ENCODE measurements around the gene SP140.

The SP140 gene

DNA sequence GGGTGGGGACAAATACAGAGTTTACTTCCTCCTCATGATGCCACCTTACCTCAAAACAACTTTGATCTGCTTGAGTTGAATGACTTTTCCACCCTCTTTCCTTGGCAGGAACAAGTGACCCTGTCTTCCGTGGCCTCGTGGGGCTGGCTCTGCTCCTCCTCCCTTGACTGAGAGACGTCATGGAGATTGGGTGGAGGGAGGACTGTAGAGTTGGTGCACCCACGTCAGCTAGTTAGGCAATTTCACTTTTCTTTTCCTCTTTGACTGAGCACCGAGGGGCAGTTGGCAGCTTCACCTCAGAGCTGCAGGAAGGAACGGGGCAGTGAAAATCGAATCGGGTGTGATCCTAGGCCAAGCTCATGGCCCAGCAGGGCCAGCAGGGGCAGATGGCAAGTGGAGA is at the start of gene SP140:
Gene SP140, plus strand, starts transcription at position 251 of the 400 bp plus-strand sequence. Its CDS starts 109 bp downstream, at position 360.
- Histone ChIP-seq H3K36me3 (ENCODE audit: control insufficient read depth, insufficient read depth, low read length) (no peaks in the 10 kb centered on the region), H3K9me3 (ENCODE audit: control insufficient read depth, insufficient read depth, low read length) (no peaks in the 10 kb centered on the region), H3K27me3 (ENCODE audit: control insufficient read depth, insufficient read depth, low read length) (no peaks in the 10 kb centered on the region), H3K4me1 (ENCODE audit: control insufficient read depth, insufficient read depth, low read length) (no peaks in the 10 kb centered on the region), H3K27ac (ENCODE audit: low read length) (no peak within 1 kb of the TSS), H3K4me3 (ENCODE audit: low read length) (no peak within 1 kb of the TSS)
- no CpG with 5 or more reads among the region's 8 CpGs for WGBS (ENCODE audit: insufficient coverage, insufficient read length)
- no peak for DNase-seq (ENCODE audit: low read depth, low spot score)

DNA sequence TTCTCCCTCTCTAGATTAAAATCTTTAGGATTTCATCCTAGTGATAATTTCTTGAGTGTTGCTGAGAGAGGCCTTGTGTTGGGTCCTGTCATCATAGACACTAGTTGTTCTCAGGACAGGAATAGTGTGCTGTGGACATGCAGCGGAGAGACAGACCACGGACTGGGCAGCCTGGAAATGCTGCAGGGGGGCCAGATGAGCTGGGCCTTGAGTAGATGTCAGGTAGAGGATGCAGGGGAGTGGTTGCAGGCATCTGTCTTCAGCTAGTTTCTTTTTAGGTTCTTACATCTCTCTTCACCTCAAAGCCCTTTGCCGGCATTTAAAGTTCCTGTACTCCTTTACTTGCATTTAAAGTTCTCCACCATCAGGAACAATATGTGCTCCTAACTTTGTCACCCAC is 48.5 kb upstream of the SP140 start:
- H3K27ac ChIP-seq (ENCODE audit: low read length): no peak overlapping the region
- no peak for DNase-seq (ENCODE audit: low read depth, low spot score)
- no peaks in the 10 kb centered on the region for H3K9me3 ChIP-seq (ENCODE audit: control insufficient read depth, insufficient read depth, low read length)
- no CpG with 5 or more reads among the region's 3 CpGs for WGBS (ENCODE audit: insufficient coverage, insufficient read length)
- H3K27me3 ChIP-seq (ENCODE audit: control insufficient read depth, insufficient read depth, low read length): no peaks in the 10 kb centered on the region
- no peak overlapping the region for H3K4me3 ChIP-seq (ENCODE audit: low read length)
- H3K4me1 ChIP-seq (ENCODE audit: control insufficient read depth, insufficient read depth, low read length): peaks cover 2% of the 10 kb centered on the region; the same call in 1 of the 2 replicates
- H3K36me3 ChIP-seq (ENCODE audit: control insufficient read depth, insufficient read depth, low read length): no peaks in the 10 kb centered on the region

DNA sequence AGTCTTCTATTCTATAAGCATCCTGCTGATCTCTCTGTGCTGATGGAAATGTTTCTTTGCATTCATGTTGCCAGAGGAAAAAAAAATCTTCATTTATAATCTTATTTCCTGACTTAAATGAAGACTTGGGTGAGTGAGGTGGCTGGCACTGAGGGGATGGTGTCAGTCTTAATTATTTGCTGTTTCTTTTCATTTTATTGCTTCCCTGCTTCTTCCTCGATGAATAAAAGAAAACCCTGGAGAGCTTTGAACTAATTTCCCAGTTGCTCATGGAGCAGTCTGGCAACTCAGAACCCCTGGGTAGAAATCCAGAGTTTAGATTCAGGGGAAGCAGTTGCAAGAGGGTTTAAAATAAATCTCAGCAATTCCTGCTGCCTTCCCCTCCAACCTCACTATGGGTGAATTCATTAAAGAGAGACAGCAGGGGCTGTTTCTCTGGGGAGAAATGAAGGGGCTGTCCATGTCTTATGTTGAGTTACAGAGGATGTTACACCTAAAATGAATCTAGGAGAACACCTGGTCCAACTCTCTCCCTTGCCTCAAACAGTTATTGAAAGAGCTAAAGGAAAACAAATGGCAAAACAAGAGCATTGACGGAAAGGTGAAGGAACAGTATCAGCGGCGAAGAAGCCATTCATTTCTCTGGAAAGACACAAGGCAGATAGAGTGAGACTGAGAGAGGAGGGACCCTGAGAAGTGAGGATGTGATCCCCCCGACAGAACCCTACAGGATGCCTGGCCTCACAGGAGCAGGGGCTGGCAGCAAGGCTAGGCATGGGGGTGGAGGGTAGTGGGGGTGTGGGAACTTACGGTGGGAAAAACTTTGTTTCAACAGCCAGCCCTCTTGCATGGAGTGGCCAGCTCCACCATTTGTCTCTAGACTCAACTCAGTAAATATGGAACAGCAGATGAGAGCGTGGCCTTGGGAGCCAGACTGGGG is 46.7 kb upstream of the SP140 start:
- no peak overlapping the region for H3K4me3 ChIP-seq (ENCODE audit: low read length)
- H3K9me3 ChIP-seq (ENCODE audit: control insufficient read depth, insufficient read depth, low read length): no peaks in the 10 kb centered on the region
- H3K36me3 ChIP-seq (ENCODE audit: control insufficient read depth, insufficient read depth, low read length): no peaks in the 10 kb centered on the region
- no peaks in the 10 kb centered on the region for H3K27me3 ChIP-seq (ENCODE audit: control insufficient read depth, insufficient read depth, low read length)
- peaks cover 2% of the 10 kb centered on the region; the same call in 1 of the 2 replicates for H3K4me1 ChIP-seq (ENCODE audit: control insufficient read depth, insufficient read depth, low read length)
- H3K27ac ChIP-seq (ENCODE audit: low read length): no peak overlapping the region
- no peak for DNase-seq (ENCODE audit: low read depth, low spot score)
- WGBS (ENCODE audit: insufficient coverage, insufficient read length): no CpG with 5 or more reads among the region's 7 CpGs

DNA sequence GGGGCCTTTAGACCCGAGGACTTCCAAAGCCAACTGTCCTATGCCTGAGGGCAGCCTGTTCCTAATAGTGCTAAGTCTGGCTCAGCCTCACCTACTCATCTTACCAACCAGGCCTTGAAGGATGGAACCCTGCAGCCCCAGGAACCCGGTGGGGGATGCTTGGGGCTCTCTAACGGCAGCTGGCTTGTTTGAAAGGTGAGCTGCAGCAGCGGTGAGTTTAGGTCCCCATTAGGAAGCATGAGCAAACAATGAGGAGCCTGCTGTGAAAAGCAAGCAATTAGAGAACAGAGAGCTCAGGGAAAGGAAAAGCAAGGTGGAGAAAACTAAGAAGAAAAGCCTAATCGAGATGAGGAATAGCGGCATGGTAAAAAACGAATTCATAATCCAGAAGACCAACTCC is 45.6 kb upstream of the SP140 start:
- Histone ChIP-seq H3K27ac (ENCODE audit: low read length) (no peak overlapping the region), H3K36me3 (ENCODE audit: control insufficient read depth, insufficient read depth, low read length) (no peaks in the 10 kb centered on the region), H3K9me3 (ENCODE audit: control insufficient read depth, insufficient read depth, low read length) (no peaks in the 10 kb centered on the region), H3K4me1 (ENCODE audit: control insufficient read depth, insufficient read depth, low read length) (peaks cover 2% of the 10 kb centered on the region; the same call in 1 of the 2 replicates), H3K4me3 (ENCODE audit: low read length) (no peak overlapping the region), H3K27me3 (ENCODE audit: control insufficient read depth, insufficient read depth, low read length) (no peaks in the 10 kb centered on the region)
- no peak for DNase-seq (ENCODE audit: low read depth, low spot score)
- no CpG with 5 or more reads among the region's 7 CpGs for WGBS (ENCODE audit: insufficient coverage, insufficient read length)

DNA sequence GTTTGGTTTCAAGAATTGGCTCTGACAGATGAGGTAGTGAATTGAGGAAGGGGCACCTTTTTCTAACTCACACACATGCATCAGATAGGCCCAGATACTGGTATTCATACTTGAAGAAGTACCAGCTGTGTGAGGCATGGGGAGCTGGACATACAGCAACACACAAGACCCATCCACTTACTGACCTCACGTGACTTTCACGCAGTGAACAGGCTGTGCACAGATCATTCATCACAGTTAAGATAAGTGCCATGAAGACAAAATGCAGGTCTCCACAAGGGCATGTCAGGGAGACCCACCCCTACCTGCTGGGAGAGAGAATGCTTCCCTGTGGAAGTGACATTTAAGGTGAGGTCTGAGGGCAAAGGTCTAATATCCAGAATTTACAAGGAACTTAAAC is 44.3 kb upstream of the SP140 start:
- no peak overlapping the region for H3K4me3 ChIP-seq (ENCODE audit: low read length)
- no peak overlapping the region for H3K27ac ChIP-seq (ENCODE audit: low read length)
- H3K27me3 ChIP-seq (ENCODE audit: control insufficient read depth, insufficient read depth, low read length): no peaks in the 10 kb centered on the region
- DNase-seq (ENCODE audit: low read depth, low spot score): no peak
- no peaks in the 10 kb centered on the region for H3K36me3 ChIP-seq (ENCODE audit: control insufficient read depth, insufficient read depth, low read length)
- no CpG with 5 or more reads among the region's 2 CpGs for WGBS (ENCODE audit: insufficient coverage, insufficient read length)
- H3K4me1 ChIP-seq (ENCODE audit: control insufficient read depth, insufficient read depth, low read length): peaks cover 2% of the 10 kb centered on the region; the same call in 1 of the 2 replicates
- H3K9me3 ChIP-seq (ENCODE audit: control insufficient read depth, insufficient read depth, low read length): no peaks in the 10 kb centered on the region

DNA sequence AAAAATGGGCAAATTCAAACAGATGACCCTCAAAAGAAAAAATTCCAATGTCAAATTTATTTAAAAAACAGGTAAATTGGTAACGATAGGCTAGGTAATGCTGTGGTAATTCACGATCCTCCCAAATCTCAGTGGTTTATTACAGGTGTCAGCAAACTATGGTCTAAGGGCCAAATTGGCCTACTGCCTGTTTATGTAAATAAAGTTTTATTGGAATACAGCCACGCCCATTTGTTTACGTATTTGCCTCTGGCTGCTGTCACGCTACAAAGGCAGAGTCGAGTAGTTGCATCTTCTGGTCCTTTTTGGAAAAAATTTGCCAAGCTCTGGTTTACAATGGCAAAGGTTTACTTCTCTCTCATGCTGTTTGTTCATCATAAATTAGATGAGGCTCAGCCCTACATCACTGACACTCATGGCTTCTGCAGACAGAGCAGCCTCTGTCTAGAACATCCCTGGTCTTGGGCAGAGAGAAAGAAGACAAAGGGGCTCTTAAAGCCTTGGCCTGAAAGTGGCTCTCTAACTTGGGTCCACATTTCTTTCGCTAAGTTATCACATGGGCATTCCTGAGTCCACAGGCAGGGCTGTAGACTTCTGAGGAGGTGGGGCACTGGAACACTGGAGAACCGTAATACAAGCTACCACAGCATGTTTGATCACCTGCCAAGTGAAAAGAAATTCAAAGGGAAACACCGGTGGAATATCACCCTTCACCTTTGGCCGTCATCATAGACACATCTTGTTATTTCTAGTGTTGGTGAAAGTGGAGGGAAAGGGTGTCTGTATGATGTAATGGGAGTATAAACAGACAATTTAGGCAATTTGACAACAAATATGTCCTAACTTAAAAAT is 40.6 kb upstream of the SP140 start:
- no peaks in the 10 kb centered on the region for H3K4me1 ChIP-seq (ENCODE audit: control insufficient read depth, insufficient read depth, low read length)
- no peaks in the 10 kb centered on the region for H3K9me3 ChIP-seq (ENCODE audit: control insufficient read depth, insufficient read depth, low read length)
- no CpG with 5 or more reads among the region's 10 CpGs for WGBS (ENCODE audit: insufficient coverage, insufficient read length)
- H3K27ac ChIP-seq (ENCODE audit: low read length): no peak overlapping the region
- no peaks in the 10 kb centered on the region for H3K36me3 ChIP-seq (ENCODE audit: control insufficient read depth, insufficient read depth, low read length)
- no peak overlapping the region for H3K4me3 ChIP-seq (ENCODE audit: low read length)
- no peak for DNase-seq (ENCODE audit: low read depth, low spot score)
- no peaks in the 10 kb centered on the region for H3K27me3 ChIP-seq (ENCODE audit: control insufficient read depth, insufficient read depth, low read length)

DNA sequence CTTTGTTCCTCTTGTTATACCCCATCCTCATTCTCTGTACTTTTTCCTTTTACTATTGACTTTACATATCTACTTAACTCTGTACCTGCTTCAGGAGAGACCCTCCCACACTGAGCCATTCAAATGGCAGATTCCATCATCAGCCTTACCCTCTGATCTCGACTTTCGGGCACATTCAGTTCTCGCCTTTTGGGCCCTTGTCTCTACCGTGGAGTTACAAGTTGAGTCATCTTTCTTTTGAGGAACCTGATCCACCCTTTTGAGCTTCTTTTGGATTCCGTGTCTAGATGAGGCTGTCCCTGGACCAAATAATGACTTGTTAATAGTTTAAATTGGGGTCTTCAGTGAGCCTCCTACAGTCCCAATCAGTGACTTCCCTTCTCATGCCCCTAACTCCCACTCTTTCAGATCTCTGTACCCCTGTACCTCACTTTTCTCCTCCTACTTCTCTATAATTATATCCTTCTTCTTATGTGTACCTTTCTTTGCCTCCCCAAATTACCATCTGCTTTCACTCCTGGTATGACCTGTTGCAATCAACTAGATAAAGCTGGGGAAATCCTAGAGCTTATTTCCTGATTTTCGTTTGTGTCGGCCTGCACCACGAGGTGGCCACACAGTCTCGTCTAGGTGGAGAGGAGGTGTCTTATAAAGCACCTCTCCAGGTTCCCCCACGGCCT is 23.0 kb upstream of the SP140 start:
- H3K4me3 ChIP-seq (ENCODE audit: low read length): no peak overlapping the region
- no peaks in the 10 kb centered on the region for H3K9me3 ChIP-seq (ENCODE audit: control insufficient read depth, insufficient read depth, low read length)
- H3K27ac ChIP-seq (ENCODE audit: low read length): no peak overlapping the region
- WGBS (ENCODE audit: insufficient coverage, insufficient read length): no CpG with 5 or more reads among the region's 10 CpGs
- H3K27me3 ChIP-seq (ENCODE audit: control insufficient read depth, insufficient read depth, low read length): no peaks in the 10 kb centered on the region
- no peaks in the 10 kb centered on the region for H3K4me1 ChIP-seq (ENCODE audit: control insufficient read depth, insufficient read depth, low read length)
- DNase-seq (ENCODE audit: low read depth, low spot score): no peak
- H3K36me3 ChIP-seq (ENCODE audit: control insufficient read depth, insufficient read depth, low read length): no peaks in the 10 kb centered on the region

DNA sequence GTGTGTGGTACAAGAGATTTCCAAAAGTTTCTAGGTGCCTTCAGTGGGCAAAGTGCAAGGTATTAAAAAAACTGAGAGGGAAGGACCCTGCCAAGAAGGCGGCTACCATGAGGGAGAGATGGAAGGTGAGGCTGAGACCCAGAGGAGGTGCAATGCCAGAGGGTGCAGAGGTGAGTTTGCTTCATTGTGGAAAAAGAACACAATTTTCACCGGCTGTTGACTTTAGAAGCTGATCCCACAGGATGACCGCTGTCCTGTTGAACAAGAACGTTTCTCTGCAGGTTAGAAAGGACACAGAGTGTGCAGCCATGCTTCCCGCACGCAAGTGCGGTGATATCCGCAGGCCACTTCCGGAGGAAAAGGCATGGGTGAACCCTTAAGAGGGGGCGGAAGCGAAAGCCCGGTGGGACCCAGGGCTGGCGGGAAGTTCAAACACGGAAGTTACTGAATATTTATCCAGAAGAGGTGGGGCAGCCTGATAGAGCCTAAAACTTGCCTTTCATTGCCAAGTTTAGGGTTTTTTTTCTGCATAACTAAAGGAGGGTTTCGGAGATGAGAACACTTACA is 22.3 kb upstream of the SP140 start:
- Histone ChIP-seq H3K36me3 (ENCODE audit: control insufficient read depth, insufficient read depth, low read length) (no peaks in the 10 kb centered on the region), H3K27me3 (ENCODE audit: control insufficient read depth, insufficient read depth, low read length) (no peaks in the 10 kb centered on the region), H3K4me1 (ENCODE audit: control insufficient read depth, insufficient read depth, low read length) (no peaks in the 10 kb centered on the region), H3K27ac (ENCODE audit: low read length) (no peak overlapping the region), H3K9me3 (ENCODE audit: control insufficient read depth, insufficient read depth, low read length) (no peaks in the 10 kb centered on the region), H3K4me3 (ENCODE audit: low read length) (no peak overlapping the region)
- no CpG with 5 or more reads among the region's 15 CpGs for WGBS (ENCODE audit: insufficient coverage, insufficient read length)
- no peak for DNase-seq (ENCODE audit: low read depth, low spot score)

DNA sequence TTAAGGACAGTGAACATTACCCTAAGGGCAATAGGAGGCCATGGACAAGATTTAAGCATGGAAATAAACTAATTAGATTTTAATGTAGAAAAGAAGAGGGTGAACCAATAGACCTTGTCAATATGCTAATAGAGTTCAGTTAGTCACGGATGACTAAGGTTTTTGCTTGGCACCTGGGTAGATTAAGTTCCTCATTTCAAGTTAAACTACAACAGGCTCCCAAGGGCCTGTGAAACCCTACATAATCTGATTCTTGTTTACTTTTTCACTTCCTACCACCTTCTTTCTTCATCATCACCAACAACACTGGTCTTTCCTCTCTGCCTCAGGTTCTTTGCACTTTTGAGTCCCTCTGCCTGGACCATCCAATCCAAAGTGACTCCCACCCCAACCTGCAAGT is 20.5 kb upstream of the SP140 start:
- no CpG with 5 or more reads among the region's 1 CpG for whole genome bisulfite sequencing (ENCODE audit: insufficient coverage, insufficient read length)
- Histone ChIP-seq H3K36me3 (ENCODE audit: control insufficient read depth, insufficient read depth, low read length) (no peaks in the 10 kb centered on the region), H3K27me3 (ENCODE audit: control insufficient read depth, insufficient read depth, low read length) (no peaks in the 10 kb centered on the region), H3K27ac (ENCODE audit: low read length) (no peak overlapping the region), H3K4me3 (ENCODE audit: low read length) (no peak overlapping the region), H3K4me1 (ENCODE audit: control insufficient read depth, insufficient read depth, low read length) (no peaks in the 10 kb centered on the region), H3K9me3 (ENCODE audit: control insufficient read depth, insufficient read depth, low read length) (no peaks in the 10 kb centered on the region)
- DNase-seq (ENCODE audit: low read depth, low spot score): no peak

DNA sequence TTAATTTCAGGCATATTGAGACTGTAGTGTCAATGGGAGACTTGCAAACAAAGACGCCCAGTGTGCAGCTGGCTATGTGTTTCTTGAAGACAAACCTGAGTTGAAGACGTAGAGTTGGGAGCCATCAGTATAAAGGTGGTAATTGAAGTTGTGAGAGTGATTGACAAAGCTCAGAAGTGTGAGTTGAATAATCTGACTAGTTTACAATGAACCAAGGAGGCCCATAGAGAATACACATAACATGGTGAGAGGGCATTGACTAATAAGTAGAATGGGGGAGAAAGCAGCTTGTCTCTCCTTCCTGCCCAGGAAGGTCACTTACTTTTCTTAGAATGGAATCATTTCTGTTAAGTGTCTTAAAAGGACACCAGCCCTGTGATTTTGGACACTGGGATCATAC is 19.8 kb upstream of the SP140 start:
- WGBS (ENCODE audit: insufficient coverage, insufficient read length): no CpG with 5 or more reads among the region's 2 CpGs
- Histone ChIP-seq H3K27ac (ENCODE audit: low read length) (no peak overlapping the region), H3K4me3 (ENCODE audit: low read length) (no peak overlapping the region), H3K4me1 (ENCODE audit: control insufficient read depth, insufficient read depth, low read length) (no peaks in the 10 kb centered on the region), H3K36me3 (ENCODE audit: control insufficient read depth, insufficient read depth, low read length) (no peaks in the 10 kb centered on the region), H3K9me3 (ENCODE audit: control insufficient read depth, insufficient read depth, low read length) (no peaks in the 10 kb centered on the region), H3K27me3 (ENCODE audit: control insufficient read depth, insufficient read depth, low read length) (no peaks in the 10 kb centered on the region)
- no peak for DNase-seq (ENCODE audit: low read depth, low spot score)
